CD4-positive, alpha-beta T cell (primary cell): ENCODE data around the gene ARHGEF28. TPM values are rescaled to one million over a fixed set of nuclear protein-coding genes. Genes with fewer than 3 reads are reported as not detected.

ENCODE experiments used
- ATAC-seq: fragments of 200-7000 bp; cut with Tn5 transposase; one replicate; pipeline ENCODE4 v1.10.0; 2022; ENCODE audit warnings: mild to moderate bottlenecking; ENCODE audit not compliant: poor library complexity
- CTCF ChIA-PET: fragments of 350-600 bp; sonication (Branson Sonifier 250); formaldehyde crosslinking; loops from one replicate; lab custom pipeline; 2021; ENCODE audit warnings: antibody characterized with exemption, inconsistent platforms; lab: Charles Lee
- POLR2A ChIA-PET: fragments of 350-600 bp; sonication (Branson Sonifier 250); formaldehyde crosslinking; loops from one replicate; lab custom pipeline; 2021; ENCODE audit warnings: antibody characterized with exemption, inconsistent platforms; lab: Charles Lee
- DNase-seq, 14 experiments: peaks; one replicate each; pipeline ENCODE4 v3.0.0-alpha.2; 2013 to 2020; ENCODE audit warnings: mixed read lengths in 2 of 14
- H3K27ac ChIP-seq, 2 donors: one replicate each; pipeline versions ENCODE4 v1.5.1 to v1.7.0; 2013; ENCODE audit warnings: low read length in 2 of 2, low read depth in 1 of 2, mild to moderate bottlenecking in 1 of 2
- H3K27me3 ChIP-seq, 2 experiments: 1 replicate in 1 of 2; 2 replicates in 1 of 2; pipeline versions ENCODE4 v1.6.1 to v1.7.0; 2013; ENCODE audit warnings: low read length in 2 of 2, control low read depth in 1 of 2, mild to moderate bottlenecking in 1 of 2, moderate library complexity in 1 of 2; ENCODE audit not compliant: insufficient read depth in 2 of 2, control insufficient read depth in 1 of 2
- H3K36me3 ChIP-seq: one replicate; pipeline ENCODE4 v1.6.1; 2013; ENCODE audit warnings: low read length, control low read depth; ENCODE audit not compliant: insufficient read depth
- H3K4me1 ChIP-seq: one replicate; pipeline ENCODE4 v1.6.1; 2013; ENCODE audit warnings: low read length, control low read depth; ENCODE audit not compliant: insufficient read depth
- H3K4me3 ChIP-seq: one replicate; pipeline ENCODE4 v1.5.1; 2013; ENCODE audit warnings: mild to moderate bottlenecking, low read length, moderate library complexity
- H3K9me3 ChIP-seq, 2 experiments: 1 replicate in 1 of 2; 2 replicates in 1 of 2; pipeline versions ENCODE4 v1.6.1 to v1.7.0; 2013; ENCODE audit warnings: low read length in 2 of 2, mild to moderate bottlenecking in 2 of 2, control low read depth in 1 of 2, moderate library complexity in 1 of 2; ENCODE audit not compliant: control insufficient read depth in 1 of 2, insufficient read depth in 1 of 2
- H3K27ac Mint-ChIP-seq: one replicate; pipeline ENCODE4 v1.8.0; 2020; ENCODE audit warnings: mixed read lengths
- H3K27me3 Mint-ChIP-seq: one replicate; pipeline ENCODE4 v1.8.0; 2021; ENCODE audit warnings: mixed read lengths
- H3K36me3 Mint-ChIP-seq: one replicate; pipeline ENCODE4 v1.8.0; 2021; ENCODE audit warnings: low read depth, mixed read lengths
- H3K4me1 Mint-ChIP-seq: one replicate; pipeline ENCODE4 v1.8.0; 2021; ENCODE audit warnings: low read depth, mixed read lengths
- H3K4me3 Mint-ChIP-seq: one replicate; pipeline ENCODE4 v1.8.0; 2020; ENCODE audit warnings: mild to moderate bottlenecking, mixed read lengths
- H3K9me3 Mint-ChIP-seq: one replicate; pipeline ENCODE4 v1.8.0; 2020; ENCODE audit warnings: mixed read lengths
- intact Hi-C, 2 experiments: fragments of 100-400 bp; cut with DNase I in 1 of 2; cut with micrococcal nuclease in 1 of 2; formaldehyde crosslinking; loops; one replicate each; pipeline versions ENCODE4 v1.15.1 to v1.9.0; 2023 to 2025; cut with DNase I, micrococcal nuclease
- total RNA-seq, 174 experiments: library from RNA in 2 of 174; stranded (reverse) in 2 of 174; gene quantifications; one replicate each; pipeline ENCODE4 v1.2.3 and lab custom pipeline; 2021 to 2026
- TF ChIP-seq, protein P1 (sequence below): fragments of 200-600 bp; IDR thresholded peaks from one replicate; pipeline ENCODE4 v1.8.0; 2022; ENCODE audit warnings: antibody characterized with exemption, mild to moderate bottlenecking

Gene ARHGEF28
- total RNA-seq, 2 experiments from 2014 or later, result not detected

DNA sequence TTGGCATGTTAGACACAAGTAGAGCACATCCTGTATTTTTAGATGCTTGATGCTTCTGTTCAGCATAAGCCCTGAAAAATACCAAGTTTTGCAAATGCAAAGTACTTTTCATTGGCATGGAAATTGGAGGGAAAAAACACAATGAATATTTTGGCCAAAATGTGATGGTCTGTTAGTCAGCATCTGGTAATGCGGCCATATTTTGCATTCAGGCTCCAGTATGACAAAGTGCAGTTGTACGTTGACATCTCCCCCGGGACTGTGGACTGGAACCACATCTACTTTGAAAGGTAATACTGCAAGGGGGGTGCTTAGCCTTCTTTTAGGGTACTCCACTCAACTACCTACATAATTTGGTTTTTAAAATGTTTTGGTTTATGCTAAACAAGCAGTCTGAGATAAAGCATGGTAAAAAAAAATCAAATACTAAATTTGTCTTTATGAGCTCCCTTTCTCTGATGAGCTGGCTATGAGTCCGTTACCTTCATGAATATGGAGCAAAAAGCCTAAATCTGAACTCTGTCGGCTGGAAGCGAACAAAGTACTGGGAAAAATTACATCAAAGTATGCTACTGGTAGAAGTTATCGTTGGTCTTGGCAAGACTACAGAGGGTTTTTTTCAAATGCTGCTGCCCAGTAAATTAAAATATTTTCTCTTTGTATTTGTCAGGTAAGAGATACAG, 297.0 kb downstream of the ARHGEF28 start:
- H3K4me1 Mint-ChIP-seq, result no peaks in the 10 kb centered on the region
- H3K27ac ChIP-seq, result no peak overlapping the region
- no peak overlapping the region for H3K4me3 ChIP-seq
- TF ChIP-seq, protein P1, sequence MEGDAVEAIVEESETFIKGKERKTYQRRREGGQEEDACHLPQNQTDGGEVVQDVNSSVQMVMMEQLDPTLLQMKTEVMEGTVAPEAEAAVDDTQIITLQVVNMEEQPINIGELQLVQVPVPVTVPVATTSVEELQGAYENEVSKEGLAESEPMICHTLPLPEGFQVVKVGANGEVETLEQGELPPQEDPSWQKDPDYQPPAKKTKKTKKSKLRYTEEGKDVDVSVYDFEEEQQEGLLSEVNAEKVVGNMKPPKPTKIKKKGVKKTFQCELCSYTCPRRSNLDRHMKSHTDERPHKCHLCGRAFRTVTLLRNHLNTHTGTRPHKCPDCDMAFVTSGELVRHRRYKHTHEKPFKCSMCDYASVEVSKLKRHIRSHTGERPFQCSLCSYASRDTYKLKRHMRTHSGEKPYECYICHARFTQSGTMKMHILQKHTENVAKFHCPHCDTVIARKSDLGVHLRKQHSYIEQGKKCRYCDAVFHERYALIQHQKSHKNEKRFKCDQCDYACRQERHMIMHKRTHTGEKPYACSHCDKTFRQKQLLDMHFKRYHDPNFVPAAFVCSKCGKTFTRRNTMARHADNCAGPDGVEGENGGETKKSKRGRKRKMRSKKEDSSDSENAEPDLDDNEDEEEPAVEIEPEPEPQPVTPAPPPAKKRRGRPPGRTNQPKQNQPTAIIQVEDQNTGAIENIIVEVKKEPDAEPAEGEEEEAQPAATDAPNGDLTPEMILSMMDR, result no peak
- peaks cover 0 to 3% of the 10 kb centered on the region in 2 experiments for H3K27me3 ChIP-seq
- ChIA-PET POLR2A (no interaction called here), CTCF (no interaction called here)
- no peaks in the 10 kb centered on the region for H3K36me3 Mint-ChIP-seq
- intact Hi-C loops, result no loop called here
- ATAC-seq (no peak), DNase-seq (no peak)
- no peaks in the 10 kb centered on the region for H3K4me1 ChIP-seq
- peaks cover 22% of the 10 kb centered on the region for H3K27me3 Mint-ChIP-seq
- no peak overlapping the region for H3K27ac Mint-ChIP-seq
- no peaks in the 10 kb centered on the region for H3K9me3 ChIP-seq
- H3K9me3 Mint-ChIP-seq, result no peaks in the 10 kb centered on the region
- H3K4me3 Mint-ChIP-seq, result no peak overlapping the region
- no peaks in the 10 kb centered on the region for H3K36me3 ChIP-seq

DNA sequence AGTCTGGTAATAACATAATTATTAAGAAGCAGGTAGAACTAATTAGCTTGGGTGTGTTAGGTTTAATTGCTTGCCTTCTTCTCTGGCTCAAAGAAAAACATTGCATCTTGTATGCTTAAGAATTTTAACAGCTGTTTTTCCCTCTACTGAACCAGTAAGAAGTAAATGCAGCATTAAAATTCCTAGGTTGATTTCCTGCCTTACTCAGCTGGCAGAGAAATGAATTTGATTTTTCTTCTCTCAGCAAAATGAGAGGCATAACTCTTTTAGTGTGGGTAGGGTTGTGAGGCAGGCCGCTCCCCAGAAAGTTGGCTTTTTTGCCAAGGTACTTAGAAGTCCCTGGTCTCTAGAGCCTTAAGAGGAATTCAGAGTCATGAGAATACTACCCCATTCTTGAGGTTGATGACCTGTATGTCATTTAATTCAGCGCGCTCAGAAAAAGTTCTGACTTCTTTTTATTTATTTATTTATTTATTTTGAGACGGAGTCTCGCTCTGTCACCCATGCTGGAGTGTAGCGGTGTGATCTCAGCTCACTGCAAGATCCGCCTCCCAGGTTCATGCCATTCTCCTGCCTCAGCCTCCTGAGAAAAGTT, 302.6 kb downstream of the ARHGEF28 start:
- peaks cover 0 to 3% of the 10 kb centered on the region in 2 experiments for H3K27me3 ChIP-seq
- CTCF ChIA-PET, result interaction anchor here (0.5 kb wide), 1 partner anchor 60 kb away, joined by 3 read pairs; no protein-coding TSS in a partner anchor
- no peaks in the 10 kb centered on the region for H3K9me3 ChIP-seq
- Mint-ChIP-seq H3K9me3 (no peaks in the 10 kb centered on the region), H3K27me3 (peaks cover 14% of the 10 kb centered on the region), H3K36me3 (no peaks in the 10 kb centered on the region), H3K4me1 (no peaks in the 10 kb centered on the region), H3K27ac (no peak overlapping the region), H3K4me3 (no peak overlapping the region)
- no peaks in the 10 kb centered on the region for H3K4me1 ChIP-seq
- H3K4me3 ChIP-seq, result no peak overlapping the region
- no peaks in the 10 kb centered on the region for H3K36me3 ChIP-seq
- POLR2A ChIA-PET, result no interaction called here
- intact Hi-C loops, result no loop called here
- DNase-seq (no peak), ATAC-seq (no peak)
- TF ChIP-seq, protein P1, result no peak
- H3K27ac ChIP-seq, result no peak overlapping the region

DNA sequence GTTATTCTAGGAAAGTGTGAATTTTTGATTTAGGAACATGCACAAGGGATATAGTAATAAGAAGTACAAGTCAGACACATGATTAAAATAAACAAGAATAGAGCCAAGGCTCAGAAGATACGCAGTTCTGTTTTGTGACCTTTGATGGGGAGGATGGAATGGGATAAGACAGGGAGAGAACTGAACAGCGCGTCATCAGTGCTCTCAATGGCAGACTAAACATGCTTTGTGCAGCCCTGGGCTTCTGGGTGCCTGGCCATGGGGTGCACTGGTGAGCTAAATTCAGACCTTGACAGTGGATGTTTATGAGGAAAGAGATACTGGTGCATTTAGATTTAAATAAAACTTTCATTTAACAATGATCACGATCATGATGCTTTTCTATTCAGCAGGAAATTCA, 309.7 kb downstream of the ARHGEF28 start:
- no peaks in the 10 kb centered on the region for H3K4me1 ChIP-seq
- intact Hi-C loops, result no loop called here
- Mint-ChIP-seq H3K27ac (no peak overlapping the region), H3K4me1 (no peaks in the 10 kb centered on the region), H3K4me3 (no peak overlapping the region), H3K9me3 (no peaks in the 10 kb centered on the region), H3K36me3 (no peaks in the 10 kb centered on the region), H3K27me3 (peaks cover 10% of the 10 kb centered on the region)
- TF ChIP-seq, protein P1, result no peak
- H3K36me3 ChIP-seq, result no peaks in the 10 kb centered on the region
- H3K27me3 ChIP-seq, result no peaks in the 10 kb centered on the region
- H3K9me3 ChIP-seq, result no peaks in the 10 kb centered on the region
- ATAC-seq (no peak), DNase-seq (no peak)
- POLR2A ChIA-PET, result no interaction called here
- CTCF ChIA-PET, result no interaction called here
- H3K27ac ChIP-seq, result no peak overlapping the region
- no peak overlapping the region for H3K4me3 ChIP-seq
